Smooth muscle cell (in vitro differentiated cells): Measurements from ENCODE around the gene RGS7BP. TPM values are rescaled to one million over a fixed set of nuclear protein-coding genes. Genes with fewer than 3 reads are reported as not detected.

Experiments
- DNase-seq: peaks from one replicate; lab custom pipeline; 2025; ENCODE audit not compliant: unreplicated experiment; lab: John Stamatoyannopoulos, UW
- H2AFZ ChIP-seq: fragments of 200-600 bp; sonication (generic); 2 replicates; pipeline ENCODE4 v1.6.0; 2016; ENCODE audit warnings: antibody characterized with exemption, low read depth, mild to moderate bottlenecking
- H3F3A ChIP-seq: fragments of 200-600 bp; sonication (generic); 2 replicates; pipeline ENCODE4 v1.6.0; 2017; ENCODE audit warnings: antibody characterized with exemption, low read depth
- H3K27ac ChIP-seq: fragments of 200-600 bp; sonication (generic); 2 replicates; pipeline ENCODE4 v1.5.1; 2016; ENCODE audit warnings: low read depth, mild to moderate bottlenecking
- H3K27me3 ChIP-seq: fragments of 200-600 bp; sonication (generic); 2 replicates; pipeline ENCODE4 v1.6.1; 2016; ENCODE audit warnings: low read depth, mild to moderate bottlenecking
- H3K36me3 ChIP-seq: fragments of 200-600 bp; sonication (generic); 2 replicates; pipeline ENCODE4 v1.5.1; 2016; ENCODE audit warnings: low read depth
- H3K4me1 ChIP-seq: fragments of 200-600 bp; sonication (generic); 2 replicates; pipeline ENCODE4 v1.5.1; 2016; ENCODE audit warnings: low read depth
- H3K4me2 ChIP-seq: fragments of 200-600 bp; sonication (generic); 2 replicates; pipeline ENCODE4 v1.6.0; 2016; ENCODE audit warnings: mild to moderate bottlenecking
- H3K4me3 ChIP-seq: fragments of 200-600 bp; sonication (generic); 2 replicates; pipeline ENCODE4 v1.5.1; 2016; ENCODE audit warnings: mild to moderate bottlenecking
- H3K79me2 ChIP-seq: fragments of 200-600 bp; sonication (generic); 2 replicates; pipeline ENCODE4 v1.6.0; 2016; ENCODE audit warnings: low read depth, mild to moderate bottlenecking
- H3K9ac ChIP-seq: fragments of 200-600 bp; sonication (generic); 2 replicates; pipeline ENCODE4 v1.6.0; 2016; ENCODE audit warnings: low read depth
- H3K9me3 ChIP-seq: fragments of 200-600 bp; sonication (generic); replicated peaks from 2 replicates; pipeline ENCODE4 v1.5.1; 2016; ENCODE audit warnings: low read depth
- H4K20me1 ChIP-seq: fragments of 200-600 bp; sonication (generic); 2 replicates; pipeline ENCODE4 v1.6.0; 2016; ENCODE audit warnings: low read depth
- WGBS: methylation state at CpG from one replicate; pipeline ENCODE4 v1.1.7; 2016; ENCODE audit warnings: low lambda C conversion rate; 5-methylcytosine and 5-hydroxymethylcytosine counted together
- polyA plus RNA-seq: library from polyadenylated mRNA; unstranded; fragments of >200 nt; fragmentation: Nextera tagmentation; extraction: Ambion mirVana; gene quantifications from 2 replicates; pipeline ENCODE4 v1.2.1, GENCODE V29; 2016
- total RNA-seq: library from RNA; depleted of rRNA; stranded (reverse); fragments of >200 nt; gene quantifications from 2 replicates; pipeline ENCODE4 v1.2.3, GENCODE V29; 2014
- TF ChIP-seq, protein P1 (sequence below): fragments of 200-600 bp; sonication (generic); IDR thresholded peaks from 2 replicates; pipeline ENCODE4 v1.5.1; 2017; ENCODE audit warnings: borderline replicate concordance, mild to moderate bottlenecking, antibody characterized with exemption; ENCODE audit not compliant: insufficient read depth, poor library complexity, severe bottlenecking

RGS7BP gene
- 2.6 TPM in 1 of 2 replicates, not detected in the other for total RNA-seq
- polyA plus RNA-seq: not detected in 2 replicates

DNA sequence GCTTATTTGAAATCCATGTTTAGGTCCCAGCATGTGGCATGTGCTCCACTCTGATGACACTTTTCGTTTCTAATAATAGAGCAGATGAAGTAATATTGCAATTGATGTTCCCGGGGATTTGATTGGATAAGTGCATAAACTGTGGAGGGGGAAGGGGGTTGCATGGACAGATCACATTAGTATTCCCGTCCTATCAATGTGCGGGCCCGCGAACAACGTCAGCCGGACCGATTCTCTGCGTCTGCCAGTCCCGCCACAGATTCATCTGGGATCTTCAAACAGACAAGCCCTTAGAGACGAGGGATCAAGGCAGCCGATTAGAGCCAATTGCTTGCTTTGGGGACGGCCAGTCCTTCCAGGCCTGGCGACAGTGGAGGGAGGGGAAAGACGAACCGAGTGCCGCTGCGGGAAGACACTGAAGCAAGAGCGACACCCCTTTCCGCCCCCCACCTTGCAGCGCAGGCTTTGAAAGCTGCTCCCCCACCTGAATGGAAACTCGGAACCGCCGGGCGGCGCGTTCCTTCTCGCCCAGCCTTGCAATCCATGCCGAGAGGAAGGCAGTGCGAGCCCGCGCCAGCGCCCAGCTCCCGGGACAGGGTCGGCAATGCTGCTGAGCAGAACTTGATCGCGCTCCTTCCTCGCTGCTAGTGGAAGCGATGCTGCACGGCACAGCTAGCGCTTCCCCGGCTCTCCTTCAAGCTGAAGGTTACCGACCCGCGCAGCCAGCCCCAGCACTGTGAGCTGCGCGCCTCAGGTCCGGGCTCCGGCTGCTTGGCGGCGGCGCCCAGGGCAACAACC is at the start of gene RGS7BP:
TSS of gene RGS7BP (plus strand) at position 247 of the 798 bp plus-strand sequence. CDS start 610 bp downstream, outside the sequence.
- TF ChIP-seq, protein P1, sequence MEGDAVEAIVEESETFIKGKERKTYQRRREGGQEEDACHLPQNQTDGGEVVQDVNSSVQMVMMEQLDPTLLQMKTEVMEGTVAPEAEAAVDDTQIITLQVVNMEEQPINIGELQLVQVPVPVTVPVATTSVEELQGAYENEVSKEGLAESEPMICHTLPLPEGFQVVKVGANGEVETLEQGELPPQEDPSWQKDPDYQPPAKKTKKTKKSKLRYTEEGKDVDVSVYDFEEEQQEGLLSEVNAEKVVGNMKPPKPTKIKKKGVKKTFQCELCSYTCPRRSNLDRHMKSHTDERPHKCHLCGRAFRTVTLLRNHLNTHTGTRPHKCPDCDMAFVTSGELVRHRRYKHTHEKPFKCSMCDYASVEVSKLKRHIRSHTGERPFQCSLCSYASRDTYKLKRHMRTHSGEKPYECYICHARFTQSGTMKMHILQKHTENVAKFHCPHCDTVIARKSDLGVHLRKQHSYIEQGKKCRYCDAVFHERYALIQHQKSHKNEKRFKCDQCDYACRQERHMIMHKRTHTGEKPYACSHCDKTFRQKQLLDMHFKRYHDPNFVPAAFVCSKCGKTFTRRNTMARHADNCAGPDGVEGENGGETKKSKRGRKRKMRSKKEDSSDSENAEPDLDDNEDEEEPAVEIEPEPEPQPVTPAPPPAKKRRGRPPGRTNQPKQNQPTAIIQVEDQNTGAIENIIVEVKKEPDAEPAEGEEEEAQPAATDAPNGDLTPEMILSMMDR: no peak
- Histone ChIP-seq H3K9ac (no peak within 1 kb of the TSS), H3K27ac (no peak within 1 kb of the TSS), H3K4me1 (peaks cover 5% of the 10 kb centered on the region), H3K79me2 (no peaks in the 10 kb centered on the region), H3K36me3 (no peaks in the 10 kb centered on the region), H3F3A (no peaks in the 10 kb centered on the region), H3K9me3 (no peaks in the 10 kb centered on the region), H4K20me1 (no peaks in the 10 kb centered on the region), H3K4me3 (peak within 1 kb of the TSS; percentile 69), H2AFZ (peak within 1 kb of the TSS; percentile 74), H3K4me2 (peak within 1 kb of the TSS; percentile 99), H3K27me3 (peaks cover 78% of the 10 kb centered on the region)
- peak; percentile 6 for DNase-seq
- WGBS: 3% methylated on average over 50 of the region's 53 CpGs

DNA sequence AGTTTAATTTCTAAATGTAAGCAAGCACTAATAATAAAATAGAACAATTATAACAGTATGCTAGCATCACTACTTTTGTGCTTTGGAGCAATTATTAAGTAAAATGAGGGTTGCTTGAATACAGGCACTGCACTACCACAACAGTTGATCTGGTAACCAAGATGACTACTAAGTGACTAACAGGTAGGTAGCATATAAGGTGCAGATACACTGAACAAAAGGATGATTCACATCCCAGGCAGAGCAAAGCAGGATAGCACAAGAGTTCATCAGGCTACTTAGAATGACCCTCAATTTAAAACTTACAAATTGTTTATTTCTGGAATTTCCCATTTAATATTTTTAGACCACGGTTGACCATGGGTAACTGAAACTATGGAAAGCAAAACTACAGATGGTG is 48.0 kb upstream of the RGS7BP start:
- WGBS: 100% methylated on average over 1 of the region's 1 CpG
- Histone ChIP-seq H3F3A (no peaks in the 10 kb centered on the region), H3K27ac (no peak overlapping the region), H3K79me2 (no peaks in the 10 kb centered on the region), H3K4me1 (no peaks in the 10 kb centered on the region), H3K9me3 (no peaks in the 10 kb centered on the region), H3K36me3 (no peaks in the 10 kb centered on the region), H3K4me3 (no peak overlapping the region), H3K4me2 (no peak overlapping the region), H3K9ac (no peak overlapping the region), H2AFZ (no peak overlapping the region), H4K20me1 (no peaks in the 10 kb centered on the region), H3K27me3 (no peaks in the 10 kb centered on the region)
- DNase-seq: no peak
- TF ChIP-seq, protein P1: no peak

DNA sequence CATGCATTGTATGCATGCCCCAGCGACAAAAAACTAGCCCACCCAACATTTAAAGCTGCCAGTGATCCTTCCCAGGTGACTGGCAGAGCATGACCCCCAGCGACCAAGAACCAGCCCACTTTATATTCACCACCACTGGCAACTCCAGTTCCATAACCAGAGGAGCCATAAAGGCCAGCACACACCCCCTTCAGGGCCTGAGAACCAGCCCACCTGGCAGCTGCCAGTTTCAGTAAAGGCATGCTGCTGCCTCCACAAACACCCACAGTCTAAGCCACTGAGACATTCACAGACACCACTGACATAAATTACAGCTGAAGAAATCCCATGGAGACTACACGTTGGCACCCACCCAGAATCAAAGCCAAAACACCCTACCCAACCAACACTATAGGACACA is 46.9 kb upstream of the RGS7BP start:
- Histone ChIP-seq H4K20me1 (no peaks in the 10 kb centered on the region), H3K79me2 (no peaks in the 10 kb centered on the region), H3K4me1 (no peaks in the 10 kb centered on the region), H3K36me3 (no peaks in the 10 kb centered on the region), H3F3A (no peaks in the 10 kb centered on the region), H3K27ac (no peak overlapping the region), H3K4me2 (no peak overlapping the region), H3K9me3 (no peaks in the 10 kb centered on the region), H3K27me3 (no peaks in the 10 kb centered on the region), H2AFZ (no peak overlapping the region), H3K4me3 (no peak overlapping the region), H3K9ac (no peak overlapping the region)
- 71% methylated on average over 3 of the region's 3 CpGs for WGBS
- DNase-seq: no peak
- TF ChIP-seq, protein P1: no peak
